Retinal pigment epithelial cell (primary cell): Measurements from ENCODE around the gene SH3PXD2B.

Experiments used
- DNase-seq: peaks from one replicate; pipeline ENCODE4 v3.0.0-alpha.2; 2010; ENCODE audit warnings: low read depth
- H3K4me3 ChIP-seq: 2 replicates; pipeline ENCODE4 v1.5.1; 2011; ENCODE audit warnings: mild to moderate bottlenecking, low read length, control low read depth, moderate library complexity
- CTCF ChIP-seq: conservative IDR thresholded peaks from 2 replicates; pipeline ENCODE4 v1.5.1; 2011; ENCODE audit warnings: low read depth, low read length, control low read depth, inconsistent platforms

SH3PXD2B gene

DNA sequence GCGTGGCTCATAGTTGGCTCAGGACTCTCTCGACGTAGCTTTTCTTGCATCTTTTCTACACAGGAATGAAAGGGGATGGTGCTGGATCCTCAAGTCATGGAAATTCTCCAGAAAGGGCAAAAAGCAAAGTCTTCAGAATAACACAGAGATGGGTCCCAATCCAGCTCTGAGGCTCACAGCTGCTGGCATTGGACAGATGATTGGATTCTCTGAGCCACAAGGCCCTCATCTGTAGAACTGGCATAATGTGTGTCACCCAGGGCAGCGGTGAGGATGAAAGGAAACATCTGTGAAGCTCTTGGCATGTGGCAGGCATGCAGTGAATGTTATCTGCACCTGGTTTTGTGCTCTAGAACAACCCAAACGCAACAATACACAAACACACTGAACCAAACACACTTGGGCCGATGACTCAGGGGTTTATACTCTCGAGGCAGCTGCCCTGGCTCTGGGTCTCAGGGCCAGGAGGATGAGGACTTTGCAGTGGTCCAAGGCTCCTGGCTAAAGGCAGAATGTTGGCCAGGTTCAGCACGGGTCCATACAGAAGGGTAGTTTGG lies 106.8 kb downstream of the SH3PXD2B start:
- DNase-seq: no peak
- no peak for TF ChIP-seq CTCF
- H3K4me3 ChIP-seq: no peak overlapping the region

DNA sequence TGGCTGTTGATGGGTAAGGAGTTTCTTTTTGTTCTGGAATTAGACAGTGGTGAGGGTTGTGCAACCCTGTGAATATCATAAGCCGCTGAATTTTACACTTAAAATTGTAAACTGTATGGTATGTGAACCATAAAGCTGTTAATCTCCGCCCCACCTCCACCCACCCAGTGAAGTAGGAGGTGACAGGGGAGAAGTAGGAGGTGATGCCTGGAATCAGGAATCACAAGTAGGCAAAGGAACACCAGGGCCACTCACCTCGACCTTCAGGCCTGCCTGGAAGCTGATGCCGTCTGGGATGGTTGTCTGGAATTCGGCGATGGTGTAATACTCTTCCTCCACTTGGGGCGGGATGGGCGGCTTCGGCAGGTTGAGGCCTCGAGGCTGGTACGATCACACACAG lies 108.4 kb downstream of the SH3PXD2B start:
- no peak for TF ChIP-seq CTCF
- no peak for DNase-seq
- H3K4me3 ChIP-seq: no peak overlapping the region

- no peak for TF ChIP-seq CTCF
These were observed 109.4 kb downstream of the SH3PXD2B start for GRCh38 chr5:172344855-172345409.

GRCh38 chr5:172343741-172344140 lies 110.6 kb downstream of the SH3PXD2B start:
- DNase-seq: no peak
- TF ChIP-seq CTCF: no peak
- H3K4me3 ChIP-seq: no peak overlapping the region

More at GRCh38 chr5:172344855-172345409, 109.4 kb downstream of the SH3PXD2B start:
- H3K4me3 ChIP-seq: no peak overlapping the region
- no peak for DNase-seq

DNA sequence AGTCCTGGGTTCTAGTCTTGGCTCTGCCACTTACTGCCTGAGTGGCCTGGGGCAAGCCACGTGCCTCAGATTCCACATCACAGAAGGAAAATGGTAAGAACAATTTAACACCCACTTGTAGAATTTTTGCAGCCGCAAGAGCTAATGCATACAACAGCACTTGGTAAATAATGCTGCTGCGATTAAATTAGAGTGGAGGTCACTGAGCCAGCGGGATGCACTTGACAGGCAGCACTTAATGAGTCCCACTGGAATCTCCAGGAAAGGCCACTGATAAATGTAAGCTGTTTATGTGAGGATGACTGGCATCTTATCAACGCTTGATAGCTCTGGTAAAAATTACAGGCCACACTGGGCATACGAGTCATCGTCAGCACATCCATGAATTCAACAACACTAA lies 111.4 kb downstream of the SH3PXD2B start:
- no peak for TF ChIP-seq CTCF
- no peak overlapping the region for H3K4me3 ChIP-seq
- DNase-seq: no peak

DNA sequence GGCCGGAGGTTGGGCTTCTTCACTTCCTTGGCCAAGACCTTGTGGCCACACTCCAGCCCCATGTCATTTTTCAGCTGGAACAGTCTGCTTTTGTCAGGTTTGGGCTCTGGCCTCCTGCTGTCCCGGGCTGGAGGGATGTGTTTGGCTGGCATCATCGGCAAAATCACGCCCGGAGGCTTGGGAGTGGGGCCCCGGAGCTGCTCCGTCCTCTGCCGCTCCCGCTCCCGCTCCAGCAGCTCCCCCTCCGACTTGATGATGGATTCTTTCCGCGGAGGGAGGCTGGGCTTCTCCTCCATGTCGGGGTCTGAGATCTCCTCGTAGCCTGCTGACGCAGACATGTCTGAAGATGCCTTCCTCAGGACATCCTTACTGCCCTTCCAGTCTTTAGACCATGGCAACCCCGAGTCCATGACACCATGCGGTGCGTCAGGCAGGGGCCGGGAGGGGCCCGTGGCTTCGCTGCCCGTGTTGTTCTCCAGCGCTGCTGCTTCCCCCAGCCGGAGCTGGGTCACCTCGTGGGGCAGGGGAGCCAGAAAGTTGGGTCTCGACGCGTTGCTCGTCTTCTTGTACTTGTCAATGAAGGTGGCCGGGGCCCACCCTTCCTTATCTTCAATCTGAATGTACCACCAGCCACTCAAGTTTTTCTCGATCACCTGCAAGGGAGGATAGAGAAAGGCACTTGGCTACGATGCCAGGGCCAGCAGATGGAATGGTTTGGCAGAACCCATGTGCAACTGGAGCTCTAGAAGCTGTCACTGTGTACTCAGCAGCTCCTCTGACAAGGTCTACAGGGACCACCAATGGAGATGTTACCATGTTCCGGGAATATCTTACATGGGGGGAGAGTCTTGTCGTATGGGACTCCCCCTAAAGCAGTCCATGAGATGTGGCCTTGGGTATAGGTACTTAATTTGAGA lies 114.8 kb downstream of the SH3PXD2B start:
- no peak for TF ChIP-seq CTCF
- no peak overlapping the region for H3K4me3 ChIP-seq
- DNase-seq: no peak
